ENCODE results near the gene CYBB.

The CYBB gene

DNA sequence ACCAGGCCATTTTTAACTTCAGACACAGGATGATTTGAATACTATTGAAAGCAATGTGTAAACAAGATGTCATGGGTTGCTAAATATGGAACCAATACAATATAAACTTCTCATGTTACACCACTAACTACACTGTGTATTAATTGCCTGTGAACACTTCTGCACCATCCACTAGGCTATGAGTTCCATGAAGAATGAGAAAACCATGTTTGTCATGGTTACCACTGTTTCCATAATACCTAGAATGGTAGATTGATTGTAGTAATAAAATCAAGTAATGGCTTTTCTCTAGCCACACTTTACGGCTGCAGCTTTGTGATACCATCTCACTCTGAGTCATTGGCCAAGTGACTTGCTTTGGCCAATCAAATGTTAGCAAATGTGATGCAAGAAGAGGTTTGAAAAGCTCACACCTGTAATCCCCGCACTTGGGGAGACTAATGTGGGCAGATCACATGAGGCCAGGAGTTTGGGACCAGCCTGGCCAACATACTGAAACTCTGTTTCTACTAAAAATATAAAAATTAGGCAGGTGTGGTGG lies 19.9 kb upstream of the CYBB start:
- ATAC-seq = no peak
- TF ChIP-seq GLIS3 (CRISPR knock-in tag; IDR thresholded peaks at IDR 0.05) (no peak), CSDC2 (CRISPR knock-in tag; IDR thresholded peaks at IDR 0.05) (no peak), RARB (CRISPR knock-in tag; IDR thresholded peaks at IDR 0.05) (no peak), CREB5 (CRISPR knock-in tag; IDR thresholded peaks at IDR 0.05; ENCODE audit: low read depth) (no peak), OSR1 (CRISPR knock-in tag; IDR thresholded peaks at IDR 0.05) (no peak), ARNTL (CRISPR knock-in tag; IDR thresholded peaks at IDR 0.05; ENCODE audit: borderline replicate concordance, low read depth) (no peak), CSRNP3 (CRISPR knock-in tag; IDR thresholded peaks at IDR 0.05) (no peak), PPARA (CRISPR knock-in tag; IDR thresholded peaks at IDR 0.05; ENCODE audit: borderline replicate concordance) (no peak), ISL1 (CRISPR knock-in tag; IDR thresholded peaks at IDR 0.05) (no peak), ESRRG (CRISPR knock-in tag; IDR thresholded peaks at IDR 0.05) (no peak), ZFP3 (CRISPR knock-in tag; IDR thresholded peaks at IDR 0.05) (no peak), TCF4 (CRISPR knock-in tag; IDR thresholded peaks at IDR 0.05; ENCODE audit: borderline replicate concordance) (no peak), TOX (CRISPR knock-in tag; IDR thresholded peaks at IDR 0.05; ENCODE audit: borderline replicate concordance) (no peak), ZNF565 (CRISPR knock-in tag; conservative IDR thresholded peaks at IDR 0.05; ENCODE audit: low read depth) (no peak), ZC3H10 (CRISPR knock-in tag; IDR thresholded peaks at IDR 0.05) (no peak)

DNA sequence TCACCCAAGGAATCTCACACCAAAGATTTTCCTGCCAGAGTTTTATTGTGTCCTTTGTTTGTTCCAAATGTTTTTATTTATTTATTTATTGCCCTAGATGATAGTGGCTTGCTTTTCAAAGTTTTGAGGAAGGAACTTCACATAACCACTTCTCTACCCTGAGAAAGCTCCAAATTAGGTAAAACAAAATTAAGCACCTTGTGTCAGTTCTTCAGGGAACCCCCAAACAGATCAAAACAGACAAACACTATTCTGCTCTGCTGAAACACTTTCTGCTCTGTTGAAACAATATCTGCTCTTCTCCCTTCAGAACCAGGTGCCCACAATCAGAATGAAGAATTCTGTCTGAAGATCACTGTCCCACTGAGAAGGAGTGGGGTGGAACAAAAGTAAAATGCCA lies 16.5 kb upstream of the CYBB start:
- TF ChIP-seq, protein P1, sequence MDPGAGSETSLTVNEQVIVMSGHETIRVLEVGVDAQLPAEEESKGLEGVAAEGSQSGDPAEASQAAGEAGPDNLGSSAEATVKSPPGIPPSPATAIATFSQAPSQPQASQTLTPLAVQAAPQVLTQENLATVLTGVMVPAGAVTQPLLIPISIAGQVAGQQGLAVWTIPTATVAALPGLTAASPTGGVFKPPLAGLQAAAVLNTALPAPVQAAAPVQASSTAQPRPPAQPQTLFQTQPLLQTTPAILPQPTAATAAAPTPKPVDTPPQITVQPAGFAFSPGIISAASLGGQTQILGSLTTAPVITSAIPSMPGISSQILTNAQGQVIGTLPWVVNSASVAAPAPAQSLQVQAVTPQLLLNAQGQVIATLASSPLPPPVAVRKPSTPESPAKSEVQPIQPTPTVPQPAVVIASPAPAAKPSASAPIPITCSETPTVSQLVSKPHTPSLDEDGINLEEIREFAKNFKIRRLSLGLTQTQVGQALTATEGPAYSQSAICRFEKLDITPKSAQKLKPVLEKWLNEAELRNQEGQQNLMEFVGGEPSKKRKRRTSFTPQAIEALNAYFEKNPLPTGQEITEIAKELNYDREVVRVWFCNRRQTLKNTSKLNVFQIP (CRISPR knock-in tag; IDR thresholded peaks at IDR 0.05; ENCODE audit: borderline replicate concordance, low read depth) = no peak
- TF ChIP-seq ZFP30 (CRISPR knock-in tag; IDR thresholded peaks at IDR 0.05) (no peak), GLIS3 (CRISPR knock-in tag; IDR thresholded peaks at IDR 0.05) (no peak), PPARA (CRISPR knock-in tag; IDR thresholded peaks at IDR 0.05; ENCODE audit: borderline replicate concordance) (no peak), ZC3H10 (CRISPR knock-in tag; IDR thresholded peaks at IDR 0.05) (no peak), ZFP3 (CRISPR knock-in tag; IDR thresholded peaks at IDR 0.05) (no peak), TCF4 (CRISPR knock-in tag; IDR thresholded peaks at IDR 0.05; ENCODE audit: borderline replicate concordance) (no peak), ZNF70 (CRISPR knock-in tag; IDR thresholded peaks at IDR 0.05) (no peak), CSRNP3 (CRISPR knock-in tag; IDR thresholded peaks at IDR 0.05) (no peak), PATZ1 (CRISPR knock-in tag; IDR thresholded peaks at IDR 0.05; ENCODE audit: borderline replicate concordance) (no peak), CREB5 (CRISPR knock-in tag; IDR thresholded peaks at IDR 0.05; ENCODE audit: low read depth) (no peak), ZNF565 (CRISPR knock-in tag; conservative IDR thresholded peaks at IDR 0.05; ENCODE audit: low read depth) (no peak), RARB (CRISPR knock-in tag; IDR thresholded peaks at IDR 0.05) (no peak), ARNTL (CRISPR knock-in tag; IDR thresholded peaks at IDR 0.05; ENCODE audit: borderline replicate concordance, low read depth) (no peak)
- TF ChIP-seq, protein P2, sequence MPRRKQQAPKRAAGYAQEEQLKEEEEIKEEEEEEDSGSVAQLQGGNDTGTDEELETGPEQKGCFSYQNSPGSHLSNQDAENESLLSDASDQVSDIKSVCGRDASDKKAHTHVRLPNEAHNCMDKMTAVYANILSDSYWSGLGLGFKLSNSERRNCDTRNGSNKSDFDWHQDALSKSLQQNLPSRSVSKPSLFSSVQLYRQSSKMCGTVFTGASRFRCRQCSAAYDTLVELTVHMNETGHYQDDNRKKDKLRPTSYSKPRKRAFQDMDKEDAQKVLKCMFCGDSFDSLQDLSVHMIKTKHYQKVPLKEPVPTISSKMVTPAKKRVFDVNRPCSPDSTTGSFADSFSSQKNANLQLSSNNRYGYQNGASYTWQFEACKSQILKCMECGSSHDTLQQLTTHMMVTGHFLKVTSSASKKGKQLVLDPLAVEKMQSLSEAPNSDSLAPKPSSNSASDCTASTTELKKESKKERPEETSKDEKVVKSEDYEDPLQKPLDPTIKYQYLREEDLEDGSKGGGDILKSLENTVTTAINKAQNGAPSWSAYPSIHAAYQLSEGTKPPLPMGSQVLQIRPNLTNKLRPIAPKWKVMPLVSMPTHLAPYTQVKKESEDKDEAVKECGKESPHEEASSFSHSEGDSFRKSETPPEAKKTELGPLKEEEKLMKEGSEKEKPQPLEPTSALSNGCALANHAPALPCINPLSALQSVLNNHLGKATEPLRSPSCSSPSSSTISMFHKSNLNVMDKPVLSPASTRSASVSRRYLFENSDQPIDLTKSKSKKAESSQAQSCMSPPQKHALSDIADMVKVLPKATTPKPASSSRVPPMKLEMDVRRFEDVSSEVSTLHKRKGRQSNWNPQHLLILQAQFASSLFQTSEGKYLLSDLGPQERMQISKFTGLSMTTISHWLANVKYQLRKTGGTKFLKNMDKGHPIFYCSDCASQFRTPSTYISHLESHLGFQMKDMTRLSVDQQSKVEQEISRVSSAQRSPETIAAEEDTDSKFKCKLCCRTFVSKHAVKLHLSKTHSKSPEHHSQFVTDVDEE (CRISPR knock-in tag; IDR thresholded peaks at IDR 0.05) = no peak
- ATAC-seq = no peak
